B cell (primary cell): Measurements from ENCODE around the gene CACNA1D. TPM values are rescaled to one million over a fixed set of nuclear protein-coding genes. Genes with fewer than 3 reads are reported as not detected.

Source experiments
- ATAC-seq: fragments of 200-7000 bp; cut with Tn5 transposase; one replicate; pipeline ENCODE4 v1.10.0; 2021; ENCODE audit warnings: low read depth, mild to moderate bottlenecking, moderate number of reproducible peaks, moderate library complexity
- CTCF ChIA-PET: fragments of 350-600 bp; sonication (Branson Sonifier 250); formaldehyde crosslinking; loops from one replicate; lab custom pipeline; 2021; ENCODE audit warnings: antibody characterized with exemption, inconsistent platforms; lab: Charles Lee
- POLR2A ChIA-PET: fragments of 350-600 bp; sonication (Branson Sonifier 250); formaldehyde crosslinking; loops from one replicate; lab custom pipeline; 2021; ENCODE audit warnings: antibody characterized with exemption; lab: Charles Lee
- DNase-seq: peaks from one replicate; pipeline ENCODE4 v3.0.0; 2013
- H2AFZ ChIP-seq: 2 replicates; pipeline ENCODE4 v1.6.1; 2012; ENCODE audit warnings: mild to moderate bottlenecking, low read depth, low read length; ENCODE audit not compliant: insufficient read depth, poor library complexity, severe bottlenecking
- H3K27ac ChIP-seq, 2 donors: 1 replicate in 1 of 2; 2 replicates in 1 of 2; pipeline ENCODE4 v1.5.1; 2012 to 2013; ENCODE audit warnings: low read length in 2 of 2, mild to moderate bottlenecking in 2 of 2, moderate library complexity in 1 of 2
- H3K27me3 ChIP-seq, 4 experiments: fragments of 200-600 bp in 1 of 4; sonication (generic) in 1 of 4; replicated peaks in 1 of 4; 1 replicate in 2 of 4; 2 replicates in 2 of 4; pipeline versions ENCODE4 v1.6.1 to v1.7.0; 2013 to 2016; ENCODE audit warnings: low read length in 3 of 4, mild to moderate bottlenecking in 2 of 4, mixed read lengths in 1 of 4, moderate library complexity in 1 of 4; ENCODE audit not compliant: insufficient read depth in 4 of 4, control insufficient read depth in 3 of 4; ENCODE audit errors: control extremely low read depth in 1 of 4
- H3K36me3 ChIP-seq, 2 experiments: replicated peaks in 1 of 2; 1 replicate in 1 of 2; 2 replicates in 1 of 2; pipeline versions ENCODE4 v1.6.1 to v1.7.1; 2013; ENCODE audit warnings: low read length in 1 of 2; ENCODE audit not compliant: insufficient read depth in 2 of 2, control insufficient read depth in 1 of 2; ENCODE audit errors: control extremely low read depth in 1 of 2, extremely low read depth in 1 of 2
- H3K4me1 ChIP-seq, 2 donors: fragments of 200-600 bp in 1 of 2; sonication (generic) in 1 of 2; 1 replicate in 1 of 2; 2 replicates in 1 of 2; pipeline versions ENCODE4 v1.5.1 to v1.6.1; 2013 to 2017; ENCODE audit warnings: low read length in 2 of 2; ENCODE audit not compliant: control insufficient read depth in 2 of 2, insufficient read depth in 2 of 2
- H3K4me2 ChIP-seq: replicated peaks from 2 replicates; pipeline ENCODE3; 2012; ENCODE audit warnings: mild to moderate bottlenecking, low read depth, low read length; ENCODE audit not compliant: poor library complexity, severe bottlenecking
- H3K4me3 ChIP-seq, 5 experiments: fragments of 200-600 bp in 1 of 5; sonication (generic) in 1 of 5; 1 replicate in 3 of 5; 2 replicates in 2 of 5; pipeline versions ENCODE4 v1.5.1 to v1.7.0; 2011 to 2016; ENCODE audit warnings: low read length in 4 of 5, mild to moderate bottlenecking in 4 of 5, low read depth in 2 of 5, control low read depth in 1 of 5, moderate library complexity in 1 of 5; ENCODE audit not compliant: insufficient read depth in 1 of 5; ENCODE audit errors: control extremely low read depth in 1 of 5, extremely low read depth in 1 of 5
- H3K79me2 ChIP-seq: fragments of 200-600 bp; sonication (generic); one replicate; pipeline ENCODE4 v1.6.0; 2016; ENCODE audit warnings: low read length; ENCODE audit not compliant: control insufficient read depth, insufficient read depth
- H3K9ac ChIP-seq: fragments of 200-600 bp; sonication (generic); 2 replicates; pipeline ENCODE4 v1.6.1; 2017; ENCODE audit warnings: mild to moderate bottlenecking, low read length, moderate library complexity
- H3K9me3 ChIP-seq, 3 donors: one replicate each; pipeline versions ENCODE4 v1.6.1 to v1.7.1; 2013; ENCODE audit warnings: low read length in 2 of 3; ENCODE audit not compliant: control insufficient read depth in 2 of 3, insufficient read depth in 1 of 3; ENCODE audit errors: control extremely low read depth in 1 of 3
- H4K20me1 ChIP-seq: 2 replicates; pipeline ENCODE4 v1.6.0; 2012; ENCODE audit warnings: mild to moderate bottlenecking, low read length; ENCODE audit not compliant: insufficient read depth, control insufficient read depth, poor library complexity, severe bottlenecking
- H3K27ac Mint-ChIP-seq: one replicate; pipeline ENCODE4 v1.8.0; 2021; ENCODE audit warnings: mixed read lengths
- H3K27me3 Mint-ChIP-seq: one replicate; pipeline ENCODE4 v1.8.0; 2021; ENCODE audit warnings: mixed read lengths
- H3K4me1 Mint-ChIP-seq: one replicate; pipeline ENCODE4 v1.8.0; 2021; ENCODE audit warnings: mixed read lengths
- H3K4me3 Mint-ChIP-seq: one replicate; pipeline ENCODE4 v1.8.0; 2021; ENCODE audit warnings: mixed read lengths
- H3K9me3 Mint-ChIP-seq: one replicate; pipeline ENCODE4 v1.8.0; 2022; ENCODE audit warnings: mixed read lengths; ENCODE audit not compliant: insufficient read depth
- EZH2 ChIP-seq: IDR thresholded peaks from 2 replicates; pipeline ENCODE4 v1.6.1; 2012; ENCODE audit warnings: borderline replicate concordance, low read depth, mild to moderate bottlenecking, moderate library complexity, low read length; ENCODE audit not compliant: insufficient read depth, poor library complexity, severe bottlenecking
- WGBS: methylation state at CpG from one replicate; pipeline ENCODE4 v1.1.5; 2013; ENCODE audit warnings: missing lambda C conversion rate; ENCODE audit not compliant: insufficient coverage; 5-methylcytosine and 5-hydroxymethylcytosine counted together
- intact Hi-C: fragments of 100-400 bp; cut with micrococcal nuclease; formaldehyde crosslinking; loops from one replicate; pipeline ENCODE4 v1.10.0; 2022
- polyA plus RNA-seq: library from polyadenylated mRNA; depleted of rRNA; stranded (reverse); fragments of >200 nt; gene quantifications from 2 replicates; pipeline ENCODE4 v1.2.3, GENCODE V29; 2012
- total RNA-seq, 2 donors: library from RNA; stranded (reverse); fragments of 120-200 nt in 1 of 2; gene quantifications; 1 replicate in 1 of 2; 2 replicates in 1 of 2; pipeline versions ENCODE4 v1.2.3 to v1.2.4, GENCODE V29; 2013 to 2022
- TF ChIP-seq, protein P1 (sequence below): fragments of 200-600 bp; IDR thresholded peaks from one replicate; pipeline ENCODE4 v1.8.0; 2022; ENCODE audit warnings: antibody characterized with exemption, mild to moderate bottlenecking

CACNA1D gene
- total and polyA plus RNA-seq, 2 donors (not counting 1 experiment from before 2014, with no cell fraction given): 0.06 to 0.07 TPM

DNA sequence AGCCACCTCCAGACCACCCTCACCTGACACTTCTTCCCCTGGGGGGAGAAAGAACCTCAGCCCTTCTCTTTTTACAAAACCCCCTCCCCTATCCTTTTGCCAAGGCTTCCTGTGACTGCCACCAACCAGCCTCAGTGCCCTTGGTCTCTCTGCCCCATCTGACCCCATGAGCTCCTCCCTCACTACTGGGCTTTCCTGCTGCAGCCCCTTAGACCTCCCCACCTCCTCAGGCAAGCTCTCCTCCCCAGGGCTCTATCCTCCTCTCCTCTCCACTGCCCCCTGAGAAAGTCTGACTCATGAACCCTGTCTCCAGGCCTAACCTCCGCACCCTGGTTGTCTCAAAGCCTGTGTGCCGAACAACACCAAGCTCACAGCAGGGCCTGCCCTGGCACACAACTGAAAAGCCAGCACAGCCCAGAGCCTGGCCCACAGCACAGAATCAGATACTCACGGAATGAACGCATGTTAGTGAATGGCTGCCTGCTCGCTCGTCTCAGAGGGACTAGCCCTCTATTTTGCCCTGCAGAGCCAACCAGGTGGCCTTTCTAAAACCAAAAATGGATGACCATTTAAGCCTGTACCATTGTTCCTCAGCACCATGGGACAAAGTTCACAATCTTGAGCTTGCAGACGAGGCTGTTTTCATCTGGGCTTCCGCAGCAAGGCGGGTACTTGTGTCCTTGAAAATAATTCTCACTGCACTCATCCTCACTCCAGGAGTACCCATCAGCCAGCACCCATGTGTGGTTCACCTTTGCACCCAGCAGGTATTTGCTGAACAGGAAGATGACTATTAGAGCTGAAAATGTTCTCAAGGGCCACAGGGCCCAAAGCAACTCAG lies 350.1 kb downstream of the CACNA1D start:
- intact Hi-C loops: no loop called here
- Histone ChIP-seq H3K27me3 (peaks cover 0 to 50% (median 15%) of the 10 kb centered on the region in 4 experiments), H4K20me1 (no peaks in the 10 kb centered on the region), H3K4me3 (no peak overlapping the region), H3K79me2 (no peaks in the 10 kb centered on the region), H3K4me1 (peaks cover 14 to 21% of the 10 kb centered on the region in 2 donors), H3K9me3 (peaks cover 0 to 8% (median 0%) of the 10 kb centered on the region in 3 donors), H3K4me2 (no peak overlapping the region), H3K36me3 (no peaks in the 10 kb centered on the region), H2AFZ (no peak overlapping the region), H3K9ac (no peak overlapping the region), H3K27ac (no peak overlapping the region)
- Mint-ChIP-seq H3K9me3 (no peaks in the 10 kb centered on the region), H3K4me1 (peaks cover 27% of the 10 kb centered on the region), H3K27me3 (peaks cover 36% of the 10 kb centered on the region), H3K27ac (no peak overlapping the region), H3K4me3 (peak overlapping the region; percentile 80)
- DNase-seq (no peak), ATAC-seq (no peak)
- ChIA-PET CTCF (interaction anchor here (0.7 kb wide), 1 partner anchor 12 kb away, joined by 3 read pairs; no protein-coding TSS in a partner anchor), POLR2A (no interaction called here)
- WGBS: 95% methylated on average over 9 of the region's 9 CpGs
- no peak for TF ChIP-seq EZH2
- TF ChIP-seq, protein P1, sequence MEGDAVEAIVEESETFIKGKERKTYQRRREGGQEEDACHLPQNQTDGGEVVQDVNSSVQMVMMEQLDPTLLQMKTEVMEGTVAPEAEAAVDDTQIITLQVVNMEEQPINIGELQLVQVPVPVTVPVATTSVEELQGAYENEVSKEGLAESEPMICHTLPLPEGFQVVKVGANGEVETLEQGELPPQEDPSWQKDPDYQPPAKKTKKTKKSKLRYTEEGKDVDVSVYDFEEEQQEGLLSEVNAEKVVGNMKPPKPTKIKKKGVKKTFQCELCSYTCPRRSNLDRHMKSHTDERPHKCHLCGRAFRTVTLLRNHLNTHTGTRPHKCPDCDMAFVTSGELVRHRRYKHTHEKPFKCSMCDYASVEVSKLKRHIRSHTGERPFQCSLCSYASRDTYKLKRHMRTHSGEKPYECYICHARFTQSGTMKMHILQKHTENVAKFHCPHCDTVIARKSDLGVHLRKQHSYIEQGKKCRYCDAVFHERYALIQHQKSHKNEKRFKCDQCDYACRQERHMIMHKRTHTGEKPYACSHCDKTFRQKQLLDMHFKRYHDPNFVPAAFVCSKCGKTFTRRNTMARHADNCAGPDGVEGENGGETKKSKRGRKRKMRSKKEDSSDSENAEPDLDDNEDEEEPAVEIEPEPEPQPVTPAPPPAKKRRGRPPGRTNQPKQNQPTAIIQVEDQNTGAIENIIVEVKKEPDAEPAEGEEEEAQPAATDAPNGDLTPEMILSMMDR: no peak
